GM18519 (cell line): ENCODE measurements around the gene CUL1.

ENCODE experiments used
- ATAC-seq: cut with Tn5 transposase; IDR thresholded peaks from one replicate; pipeline ENCODE4 v1.9.1; 2021; ENCODE audit warnings: mild to moderate bottlenecking, moderate library complexity; ENCODE audit not compliant: unreplicated experiment, low FRiP score

Gene CUL1

GRCh38 chr7:148750442-148751355 is 52.0 kb downstream of the CUL1 start:
- no peak for ATAC-seq

GRCh38 chr7:148753224-148753623 is 54.5 kb downstream of the CUL1 start:
- no peak for ATAC-seq

GRCh38 chr7:148754912-148755311 is 56.2 kb downstream of the CUL1 start:
- ATAC-seq, result no peak

- no peak for ATAC-seq
Measured at GRCh38 chr7:148761499-148762278, 63.0 kb downstream of the CUL1 start.

GRCh38 chr7:148763622-148764021 is 64.9 kb downstream of the CUL1 start:
- ATAC-seq, result no peak

GRCh38 chr7:148770004-148770403 is 71.3 kb downstream of the CUL1 start:
- ATAC-seq, result no peak

- ATAC-seq, result no peak
Measured at GRCh38 chr7:148772297-148773089, 73.8 kb downstream of the CUL1 start.

- peak; percentile 80 for ATAC-seq
Measured at GRCh38 chr7:148773334-148773733, 74.6 kb downstream of the CUL1 start.

- no peak for ATAC-seq
Measured at GRCh38 chr7:148774471-148774870, 75.8 kb downstream of the CUL1 start.

GRCh38 chr7:148782757-148783456 is 84.2 kb downstream of the CUL1 start:
- ATAC-seq, result no peak

GRCh38 chr7:148783801-148784527 is 85.3 kb downstream of the CUL1 start:
- ATAC-seq, result no peak

- no peak for ATAC-seq
Measured at GRCh38 chr7:148787571-148788295, 89.0 kb downstream of the CUL1 start.

GRCh38 chr7:148789220-148789619 is 90.5 kb downstream of the CUL1 start:
- no peak for ATAC-seq

GRCh38 chr7:148790131-148790726 is 91.5 kb downstream of the CUL1 start:
- no peak for ATAC-seq

- ATAC-seq, result no peak
Measured at GRCh38 chr7:148790850-148791249, 92.1 kb downstream of the CUL1 start.

GRCh38 chr7:148791546-148791945 is 92.8 kb downstream of the CUL1 start:
- ATAC-seq, result no peak

- no peak for ATAC-seq
Measured at GRCh38 chr7:148793590-148793989, 94.9 kb downstream of the CUL1 start.

- ATAC-seq, result no peak
Measured at GRCh38 chr7:148794476-148794875, 95.8 kb downstream of the CUL1 start.
